ENCODE data around the gene LTO1.

DNA sequence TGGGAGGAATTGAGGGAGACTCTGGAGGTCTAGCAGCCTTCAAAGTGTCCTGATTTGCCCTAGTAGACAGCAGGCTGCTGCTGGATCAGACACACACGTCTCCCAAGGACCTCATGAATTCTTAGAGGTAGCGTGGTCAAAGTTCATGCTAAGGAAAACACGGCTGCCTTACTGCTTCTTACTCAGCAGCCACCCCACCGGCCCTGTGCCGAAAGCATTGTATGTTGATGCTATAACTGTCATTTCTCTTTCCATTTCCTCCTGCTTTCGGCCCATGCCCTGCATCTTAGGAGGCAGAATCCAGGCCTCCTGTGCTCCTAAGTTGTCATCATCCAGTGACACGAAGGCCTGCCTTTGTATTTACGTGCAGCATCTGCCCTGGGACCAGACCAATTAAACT is 44.7 kb downstream of the LTO1 start:
- TF ChIP-seq CTCF (IDR thresholded peaks at IDR 0.05 in 8 of 11, conservative IDR thresholded peaks at IDR 0.05 in 3 of 11) (no peak), POLR2A (IDR thresholded peaks at IDR 0.05) (no peak), POLR2AphosphoS5 (IDR thresholded peaks at IDR 0.05) (no peak)

Data from spleen (tissue), 7 donors.